ENCODE results near the gene PDPK1.
"Not testable (repeated sequence)": the region's sequence is repeated elsewhere in the genome, so short reads cannot be mapped to it uniquely, and the experiment has no call there.

The PDPK1 gene

DNA sequence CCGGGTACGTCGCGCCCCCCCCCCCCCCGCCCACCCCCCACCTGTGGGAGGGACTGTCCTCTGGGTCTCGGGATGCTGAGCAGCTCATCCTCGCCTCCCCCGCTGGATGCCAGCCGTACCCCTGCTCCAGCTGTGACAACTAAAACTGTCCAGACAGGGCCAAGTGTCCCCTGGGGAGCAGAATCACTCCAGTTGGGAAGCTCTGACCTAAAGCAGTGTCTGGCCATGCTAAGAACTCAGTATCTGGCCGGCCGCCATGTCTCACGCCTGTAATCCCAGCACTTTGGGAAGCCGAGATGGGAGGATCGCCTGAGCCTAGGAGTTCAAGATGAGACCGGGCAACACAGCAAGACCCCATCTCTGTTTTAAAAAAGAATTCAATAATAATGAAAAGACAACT is 83.0 kb downstream of the PDPK1 start:
- DNase-seq: not testable (repeated sequence)

DNA sequence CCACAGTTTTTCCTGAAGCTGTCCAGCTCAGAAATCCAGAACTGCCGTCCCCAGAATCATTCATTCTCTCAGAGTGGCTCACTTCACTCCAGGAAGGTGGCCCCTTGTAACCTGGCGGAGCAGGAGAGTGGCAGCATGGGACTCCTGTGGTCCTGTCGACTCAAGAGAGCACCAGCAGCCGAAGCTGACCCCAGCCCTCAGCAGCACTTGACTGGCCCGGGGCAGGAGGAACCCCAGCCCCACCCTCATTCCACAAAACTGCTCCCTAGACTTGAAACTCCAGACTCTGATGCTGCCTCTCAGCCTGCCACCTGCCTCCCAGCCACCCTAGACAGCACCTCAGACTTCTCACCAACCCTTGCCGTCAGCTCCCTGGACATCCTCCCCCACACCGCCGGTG is 83.6 kb downstream of the PDPK1 start:
- not testable (repeated sequence) for DNase-seq

DNA sequence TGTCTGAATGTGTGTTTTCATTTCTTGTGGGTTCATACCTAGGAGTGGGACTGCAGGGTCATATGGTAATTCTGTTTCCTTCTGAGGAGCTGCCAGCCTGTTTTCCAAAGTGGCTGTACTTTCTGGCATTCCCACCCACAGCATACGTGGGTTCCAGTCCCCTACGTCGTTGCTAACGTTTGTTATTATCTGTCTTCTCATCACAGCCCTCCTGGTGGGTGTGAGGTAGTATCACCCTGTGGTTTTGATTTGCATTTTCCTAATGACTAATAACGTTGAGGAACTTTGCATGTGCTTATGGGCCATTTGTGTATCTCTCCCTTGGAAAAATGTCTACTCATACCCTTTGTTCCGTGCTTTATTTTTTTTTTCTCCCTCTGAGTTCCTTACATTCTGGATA is 89.3 kb downstream of the PDPK1 start:
- DNase-seq: not testable (repeated sequence)

DNA sequence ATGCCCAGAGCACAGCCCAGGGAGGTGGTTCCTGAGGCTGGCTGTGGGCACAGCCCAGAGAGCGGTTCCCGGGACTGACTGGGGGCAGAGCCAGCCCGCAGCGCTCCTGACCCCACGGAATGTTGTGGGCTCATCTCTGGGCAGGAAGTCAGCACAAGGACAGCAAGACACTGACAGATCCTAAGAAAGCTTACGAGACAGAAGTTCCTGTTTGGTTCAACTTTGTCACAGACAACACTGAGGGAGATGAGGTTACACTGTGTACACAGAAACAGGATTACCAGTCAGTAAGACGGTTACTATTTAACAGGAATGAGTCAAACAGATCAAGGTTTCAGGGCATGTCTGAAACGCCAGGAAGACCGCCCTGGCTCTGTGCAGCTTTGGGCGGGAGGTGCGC is 93.4 kb downstream of the PDPK1 start:
- not testable (repeated sequence) for DNase-seq

DNA sequence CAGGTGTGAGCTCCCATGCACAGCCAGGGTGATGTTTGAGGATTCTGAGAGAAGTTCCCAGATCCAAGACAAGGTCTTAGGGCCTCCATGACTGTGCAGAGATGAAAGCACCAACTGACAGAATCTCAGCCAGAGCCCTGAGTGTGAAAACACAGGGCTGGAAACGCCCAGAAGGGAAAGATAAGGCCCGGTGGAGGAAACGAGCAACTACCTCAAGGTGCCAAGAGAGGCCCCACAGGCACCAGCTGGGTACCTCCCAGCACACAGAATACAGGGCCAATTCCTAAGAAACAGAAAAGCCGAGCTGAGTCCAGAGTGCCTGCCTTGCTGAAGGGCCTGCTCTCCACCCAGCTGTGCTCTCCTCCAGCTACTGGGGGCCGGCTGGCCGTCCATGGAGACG is 94.5 kb downstream of the PDPK1 start:
- DNase-seq: not testable (repeated sequence)

DNA sequence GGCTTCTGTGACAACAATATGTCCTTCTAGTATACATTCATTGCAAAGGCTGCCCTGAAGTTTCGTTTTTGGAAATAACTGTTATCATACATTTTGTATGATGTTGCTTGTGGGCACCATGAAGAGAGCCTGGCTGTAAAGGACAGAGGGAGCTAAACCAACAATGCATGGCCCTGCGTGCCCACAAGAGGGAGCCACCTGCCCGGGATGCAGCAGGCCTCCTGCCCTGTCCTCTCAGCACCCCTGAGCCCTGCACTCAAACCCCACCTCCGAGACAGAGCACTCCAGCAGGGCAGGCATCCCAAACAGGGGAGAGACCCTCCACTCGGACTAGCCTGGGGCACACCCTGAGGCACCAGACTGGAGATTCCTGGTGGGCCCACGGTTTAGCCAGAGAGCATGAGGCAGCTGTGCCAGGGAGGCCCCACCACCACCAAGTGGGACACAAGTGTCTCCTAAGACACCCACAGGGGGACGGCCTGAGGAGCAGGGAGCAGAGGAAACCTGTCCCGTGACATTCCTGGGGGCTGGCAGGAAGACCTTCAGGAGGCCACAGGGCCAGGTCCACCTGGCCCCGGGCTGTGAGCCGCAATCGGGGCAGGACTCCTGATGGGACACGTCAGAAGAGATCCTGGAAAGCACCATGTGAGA is 101.4 kb downstream of the PDPK1 start:
- DNase-seq: not testable (repeated sequence)

DNA sequence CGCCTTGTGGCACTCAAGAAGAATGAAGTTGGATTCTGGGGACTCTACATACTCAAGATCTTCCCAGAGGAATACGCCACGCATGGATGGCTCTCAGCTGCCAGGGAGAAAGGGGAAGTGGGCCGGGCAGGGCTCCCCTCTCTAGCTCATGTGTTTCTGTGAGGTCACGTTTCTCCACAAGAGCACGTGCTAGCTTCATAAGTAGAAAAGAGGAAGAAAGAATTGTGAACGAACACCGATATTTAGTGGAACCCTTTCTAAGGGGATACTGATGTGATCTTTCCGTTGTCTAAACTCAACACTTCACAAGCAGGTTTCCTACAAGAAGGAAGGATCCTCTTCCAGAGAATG is 101.9 kb downstream of the PDPK1 start:
- DNase-seq: not testable (repeated sequence)

DNA sequence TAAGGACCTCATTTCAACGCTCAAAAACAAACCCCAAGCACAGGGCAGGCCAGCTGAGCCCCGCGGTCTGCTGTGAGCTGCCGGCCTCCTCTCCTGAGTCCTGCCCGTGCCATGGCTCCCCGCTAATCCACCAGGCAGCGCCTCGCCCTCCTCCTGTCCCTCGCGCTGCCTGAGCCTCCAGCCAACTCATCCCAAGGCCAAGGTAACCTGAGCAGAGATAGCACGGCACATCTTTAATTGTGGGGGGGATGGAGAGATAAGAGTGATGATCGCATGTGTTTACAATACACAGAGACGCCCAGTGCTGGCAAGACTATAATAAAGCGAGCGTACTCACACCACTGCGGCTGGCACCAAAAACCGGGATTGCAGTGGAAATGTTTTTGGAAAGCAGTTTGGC is 104.7 kb downstream of the PDPK1 start:
- DNase-seq: not testable (repeated sequence)

DNA sequence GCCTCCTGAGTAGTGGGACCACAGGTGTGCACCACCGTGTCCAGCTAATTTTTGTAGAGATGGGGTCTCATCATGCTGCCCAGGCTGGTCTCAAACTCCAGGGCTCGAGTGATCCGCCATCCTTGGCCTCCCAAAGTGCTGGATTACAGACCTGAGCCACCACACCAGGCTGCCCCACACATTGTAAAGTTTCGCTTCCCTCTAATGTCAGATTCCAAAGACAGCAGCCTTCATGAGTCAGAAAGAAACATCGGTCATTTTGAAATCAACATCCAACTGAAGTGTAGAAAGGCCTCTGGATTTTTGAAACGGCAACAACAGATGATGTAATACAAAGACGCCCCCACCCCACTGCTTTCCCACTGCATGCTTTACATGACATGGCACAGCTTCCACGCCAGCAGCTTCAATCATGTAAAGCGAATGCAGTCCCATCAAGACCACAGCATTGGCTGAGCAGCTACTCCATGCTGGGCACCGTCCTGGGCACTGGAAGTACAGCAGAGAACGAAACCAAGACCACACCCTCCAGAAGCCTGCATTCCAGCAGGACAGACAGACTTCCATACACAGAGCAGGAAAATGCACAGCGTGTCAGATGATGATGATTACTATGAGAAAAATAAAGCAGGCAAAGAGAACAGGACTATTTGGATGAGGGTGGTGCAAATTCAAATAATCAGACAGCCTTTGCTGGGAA is 107.1 kb downstream of the PDPK1 start:
- DNase-seq: not testable (repeated sequence)

DNA sequence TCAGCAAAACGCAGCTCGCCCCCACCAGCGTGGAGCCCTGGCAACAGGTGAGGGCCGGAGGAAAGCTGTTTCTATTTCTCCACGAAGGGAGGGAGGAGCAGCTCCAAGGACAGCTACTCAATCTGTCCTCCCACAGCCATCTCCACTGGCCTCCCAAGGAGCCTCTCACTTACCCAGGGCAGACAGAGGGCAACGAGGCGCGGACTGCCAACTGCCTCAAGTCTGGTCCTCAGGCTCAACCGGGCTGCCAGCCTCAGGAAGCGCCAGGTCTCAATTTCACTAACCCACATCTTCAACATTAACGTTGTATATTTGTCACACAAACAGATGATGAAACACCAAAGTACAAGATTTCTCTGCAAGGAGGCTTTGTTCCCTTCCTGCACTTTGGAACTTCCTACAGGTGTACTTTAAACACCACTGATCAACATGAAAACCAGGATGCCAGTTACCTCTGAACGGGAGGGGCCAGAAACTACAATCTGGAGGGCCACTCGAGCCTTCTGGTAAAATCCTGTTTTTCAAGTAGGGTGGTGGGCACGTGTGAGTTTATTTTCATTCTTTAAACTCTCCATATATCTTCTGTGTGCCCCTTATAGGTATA is 113.5 kb downstream of the PDPK1 start:
- not testable (repeated sequence) for DNase-seq

Measured in NCI-H524 treated with DMSO at 0.1 percent for 48 hours (cell line).